H9 (cell line): ENCODE data around the gene RAP1GAP. TPM values are rescaled to one million over a fixed set of nuclear protein-coding genes. Genes with fewer than 3 reads are reported as not detected.

Source experiments
- DNase-seq: peaks from one replicate; pipeline ENCODE4 v3.0.0-alpha.2; 2017
- H2AFZ ChIP-seq: one replicate; pipeline ENCODE4 v1.6.1; 2013; ENCODE audit warnings: mild to moderate bottlenecking, low read length, control low read depth, moderate library complexity
- H2AK5ac ChIP-seq: 2 replicates; pipeline ENCODE4 v1.6.1; 2013; ENCODE audit warnings: low read length, control low read depth, mixed read lengths; ENCODE audit not compliant: insufficient read length
- H2BK120ac ChIP-seq: one replicate; pipeline ENCODE4 v1.6.1; 2013; ENCODE audit warnings: low read depth, mild to moderate bottlenecking, low read length, control low read depth, inconsistent platforms; ENCODE audit not compliant: poor library complexity, severe bottlenecking
- H2BK12ac ChIP-seq: 2 replicates; pipeline ENCODE4 v1.6.1; 2013; ENCODE audit warnings: low read length, control low read depth, mixed read lengths, low read depth; ENCODE audit not compliant: insufficient read length
- H2BK15ac ChIP-seq: 2 replicates; pipeline ENCODE4 v1.6.1; 2013; ENCODE audit warnings: low read depth, low read length, control low read depth
- H2BK20ac ChIP-seq: one replicate; pipeline ENCODE4 v1.6.1; 2013; ENCODE audit warnings: low read depth, mild to moderate bottlenecking, low read length, control low read depth, inconsistent platforms; ENCODE audit not compliant: poor library complexity, severe bottlenecking
- H2BK5ac ChIP-seq: 2 replicates; pipeline ENCODE4 v1.6.1; 2013; ENCODE audit warnings: low read length, control low read depth, mixed read lengths; ENCODE audit not compliant: insufficient read length
- H3K14ac ChIP-seq: 2 replicates; pipeline ENCODE4 v1.6.1; 2013; ENCODE audit warnings: low read length, control low read depth; ENCODE audit not compliant: insufficient read depth
- H3K18ac ChIP-seq: 2 replicates; pipeline ENCODE4 v1.6.1; 2013; ENCODE audit warnings: low read depth, mild to moderate bottlenecking, mixed read lengths, low read length, control low read depth; ENCODE audit not compliant: insufficient read length
- H3K23ac ChIP-seq: 2 replicates; pipeline ENCODE4 v1.6.1; 2013; ENCODE audit warnings: low read length, control low read depth, mixed read lengths, low read depth; ENCODE audit not compliant: insufficient read length
- H3K23me2 ChIP-seq: 2 replicates; pipeline ENCODE4 v1.6.1; 2013; ENCODE audit warnings: low read depth, mild to moderate bottlenecking, mixed read lengths, low read length, control low read depth; ENCODE audit not compliant: insufficient read length, poor library complexity, severe bottlenecking
- H3K27ac ChIP-seq: 2 replicates; pipeline ENCODE4 v1.5.1; 2013; ENCODE audit warnings: low read length, control low read depth, mixed read lengths, low read depth; ENCODE audit not compliant: insufficient read length
- H3K27me3 ChIP-seq: 2 replicates; pipeline ENCODE4 v1.6.1; 2013; ENCODE audit warnings: low read length, control low read depth, inconsistent platforms; ENCODE audit not compliant: insufficient read depth
- H3K4ac ChIP-seq: 2 replicates; pipeline ENCODE4 v1.6.1; 2013; ENCODE audit warnings: low read depth, mild to moderate bottlenecking, control low read depth, inconsistent platforms, low read length, moderate library complexity
- H3K4me1 ChIP-seq: 2 replicates; pipeline ENCODE4 v1.6.1; 2013; ENCODE audit warnings: low read length, control low read depth, inconsistent platforms; ENCODE audit not compliant: insufficient read depth
- H3K4me2 ChIP-seq: 2 replicates; pipeline ENCODE4 v1.6.1; 2013; ENCODE audit warnings: low read length, control low read depth, mixed read lengths; ENCODE audit not compliant: insufficient read length, insufficient read depth
- H3K56ac ChIP-seq: 2 replicates; pipeline ENCODE4 v1.6.1; 2013; ENCODE audit warnings: low read depth, mild to moderate bottlenecking, mixed read lengths, low read length, control low read depth; ENCODE audit not compliant: insufficient read length
- H3K79me1 ChIP-seq: 2 replicates; pipeline ENCODE4 v1.6.1; 2013; ENCODE audit warnings: low read depth, mild to moderate bottlenecking, moderate library complexity, low read length, control low read depth, inconsistent platforms; ENCODE audit not compliant: insufficient read depth, poor library complexity, severe bottlenecking
- H3K79me2 ChIP-seq: 2 replicates; pipeline ENCODE4 v1.6.1; 2013; ENCODE audit warnings: low read length, control low read depth, inconsistent platforms; ENCODE audit not compliant: insufficient read depth
- H3K9ac ChIP-seq: 2 replicates; pipeline ENCODE4 v1.6.1; 2013; ENCODE audit warnings: low read length, control low read depth, mixed read lengths; ENCODE audit not compliant: insufficient read length; ENCODE audit errors: extremely low read depth
- H3K9me3 ChIP-seq: one replicate; pipeline ENCODE4 v1.6.1; 2013; ENCODE audit warnings: low read depth, low read length, inconsistent platforms; ENCODE audit not compliant: control insufficient read depth
- H3T11ph ChIP-seq: one replicate; pipeline ENCODE4 v1.6.1; 2013; ENCODE audit warnings: mild to moderate bottlenecking, low read length, control low read depth, inconsistent platforms
- H4K20me1 ChIP-seq: one replicate; pipeline ENCODE4 v1.6.1; 2013; ENCODE audit not compliant: control insufficient read depth, insufficient read length, insufficient read depth
- H4K5ac ChIP-seq: 2 replicates; pipeline ENCODE4 v1.6.1; 2013; ENCODE audit warnings: low read depth, mild to moderate bottlenecking, mixed read lengths, low read length, control low read depth; ENCODE audit not compliant: insufficient read length
- H4K8ac ChIP-seq: replicated peaks from 2 replicates; pipeline ENCODE4 v1.6.1; 2013; ENCODE audit warnings: low read length, control low read depth, mixed read lengths, low read depth; ENCODE audit not compliant: insufficient read length
- H4K91ac ChIP-seq: 2 replicates; pipeline ENCODE4 v1.6.1; 2013; ENCODE audit warnings: low read depth, mild to moderate bottlenecking, moderate library complexity, mixed read lengths, low read length, control low read depth; ENCODE audit not compliant: insufficient read length
- H3K27ac Mint-ChIP-seq, 3 experiments: 2 replicates in 2 of 3; 3 replicates in 1 of 3; pipeline ENCODE4 v1.8.0; 2020 to 2021; ENCODE audit warnings: mixed read lengths in 3 of 3, mild to moderate bottlenecking in 1 of 3, moderate library complexity in 1 of 3
- H3K27me3 Mint-ChIP-seq: 2 replicates; pipeline ENCODE4 v1.8.0; 2021; ENCODE audit warnings: low read depth, mild to moderate bottlenecking, moderate library complexity, mixed read lengths
- H3K36me3 Mint-ChIP-seq, 3 experiments: 2 replicates in 2 of 3; 3 replicates in 1 of 3; pipeline ENCODE4 v1.8.0; 2020 to 2021; ENCODE audit warnings: low read depth in 3 of 3, mixed read lengths in 3 of 3; ENCODE audit not compliant: insufficient read depth in 1 of 3
- H3K4me1 Mint-ChIP-seq, 2 experiments: 2 replicates each; pipeline ENCODE4 v1.8.0; 2020; ENCODE audit warnings: mixed read lengths in 2 of 2
- H3K4me3 Mint-ChIP-seq, 2 experiments: 2 replicates in 1 of 2; 3 replicates in 1 of 2; pipeline ENCODE4 v1.8.0; 2020 to 2021; ENCODE audit warnings: mild to moderate bottlenecking in 2 of 2, mixed read lengths in 2 of 2, moderate library complexity in 1 of 2
- H3K9me3 Mint-ChIP-seq, 2 experiments: 2 replicates in 1 of 2; 3 replicates in 1 of 2; pipeline ENCODE4 v1.8.0; 2020; ENCODE audit warnings: mild to moderate bottlenecking in 2 of 2, mixed read lengths in 2 of 2, moderate library complexity in 1 of 2
- WGBS: extraction: QIAGEN DNeasy Blood & Tissue Kit; methylation state at CpG from one replicate; pipeline ENCODE4 v1.1.7; 2013; ENCODE audit warnings: missing lambda C conversion rate, low lambda C conversion rate, mixed read lengths; ENCODE audit not compliant: insufficient read length; ENCODE audit errors: extremely low coverage; 5-methylcytosine and 5-hydroxymethylcytosine counted together
- total RNA-seq: library from RNA; stranded (reverse); gene quantifications from 2 replicates; pipeline ENCODE4 v1.2.1, GENCODE V29; 2021
- TF ChIP-seq, protein P1 (sequence below): fragments of 200-600 bp; sonication (generic); conservative IDR thresholded peaks from 3 replicates; pipeline ENCODE4 v1.8.0; 2021; ENCODE audit warnings: antibody characterized with exemption, mild to moderate bottlenecking

RAP1GAP gene
- total RNA-seq, 1 experiment from 2014 or later: 7.9 TPM

DNA sequence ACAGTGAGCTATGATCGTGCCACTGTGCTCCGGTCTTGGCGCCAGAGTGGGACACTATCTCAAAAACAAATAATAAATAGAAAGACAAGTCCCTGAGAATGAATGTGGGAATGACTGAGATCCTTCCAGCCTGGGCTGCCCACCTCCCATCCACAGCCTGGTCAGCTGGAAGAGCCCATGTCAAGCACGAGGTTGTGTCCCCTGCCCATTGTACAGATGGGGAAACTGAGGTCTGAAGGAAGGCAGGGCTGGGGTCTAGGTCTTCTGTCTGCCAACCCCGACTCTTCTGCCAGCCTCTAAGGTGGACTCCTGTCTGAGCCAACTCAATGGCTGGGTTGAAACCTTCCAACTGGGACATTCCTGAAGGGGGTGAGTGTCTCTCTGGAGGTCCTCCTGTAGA, 79.5 kb downstream of the RAP1GAP start:
- no peak overlapping the region for H3K4ac ChIP-seq
- H2BK20ac ChIP-seq: no peak overlapping the region
- no peak overlapping the region for H3K56ac ChIP-seq
- Mint-ChIP-seq H3K4me3 (no peak overlapping the region), H3K4me1 (peaks cover 36 to 50% of the 10 kb centered on the region in 2 experiments), H3K27me3 (peaks cover 28% of the 10 kb centered on the region), H3K36me3 (no peaks in the 10 kb centered on the region), H3K9me3 (no peaks in the 10 kb centered on the region), H3K27ac (no peak overlapping the region)
- no peak overlapping the region for H3K4me2 ChIP-seq
- no peak overlapping the region for H3K23ac ChIP-seq
- H3K14ac ChIP-seq: no peak overlapping the region
- no peaks in the 10 kb centered on the region for H3K4me1 ChIP-seq
- H2AK5ac ChIP-seq: no peak overlapping the region
- WGBS: no CpG with 5 or more reads among the region's 5 CpGs
- no peak overlapping the region for H2AFZ ChIP-seq
- no peaks in the 10 kb centered on the region for H4K20me1 ChIP-seq
- no peak overlapping the region for H2BK120ac ChIP-seq
- no peak overlapping the region for H2BK5ac ChIP-seq
- no peak overlapping the region for H2BK12ac ChIP-seq
- no peaks in the 10 kb centered on the region for H3K27me3 ChIP-seq
- H4K5ac ChIP-seq: no peak overlapping the region
- no peak for DNase-seq
- no peak overlapping the region for H3K27ac ChIP-seq
- no peak overlapping the region for H4K8ac ChIP-seq
- no peaks in the 10 kb centered on the region for H3K23me2 ChIP-seq
- H3K9ac ChIP-seq: no peak overlapping the region
- no peaks in the 10 kb centered on the region for H3K79me1 ChIP-seq
- H2BK15ac ChIP-seq: no peak overlapping the region
- H3K79me2 ChIP-seq: no peaks in the 10 kb centered on the region
- H3T11ph ChIP-seq: no peak overlapping the region
- TF ChIP-seq, protein P1, sequence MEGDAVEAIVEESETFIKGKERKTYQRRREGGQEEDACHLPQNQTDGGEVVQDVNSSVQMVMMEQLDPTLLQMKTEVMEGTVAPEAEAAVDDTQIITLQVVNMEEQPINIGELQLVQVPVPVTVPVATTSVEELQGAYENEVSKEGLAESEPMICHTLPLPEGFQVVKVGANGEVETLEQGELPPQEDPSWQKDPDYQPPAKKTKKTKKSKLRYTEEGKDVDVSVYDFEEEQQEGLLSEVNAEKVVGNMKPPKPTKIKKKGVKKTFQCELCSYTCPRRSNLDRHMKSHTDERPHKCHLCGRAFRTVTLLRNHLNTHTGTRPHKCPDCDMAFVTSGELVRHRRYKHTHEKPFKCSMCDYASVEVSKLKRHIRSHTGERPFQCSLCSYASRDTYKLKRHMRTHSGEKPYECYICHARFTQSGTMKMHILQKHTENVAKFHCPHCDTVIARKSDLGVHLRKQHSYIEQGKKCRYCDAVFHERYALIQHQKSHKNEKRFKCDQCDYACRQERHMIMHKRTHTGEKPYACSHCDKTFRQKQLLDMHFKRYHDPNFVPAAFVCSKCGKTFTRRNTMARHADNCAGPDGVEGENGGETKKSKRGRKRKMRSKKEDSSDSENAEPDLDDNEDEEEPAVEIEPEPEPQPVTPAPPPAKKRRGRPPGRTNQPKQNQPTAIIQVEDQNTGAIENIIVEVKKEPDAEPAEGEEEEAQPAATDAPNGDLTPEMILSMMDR: no peak
- H3K9me3 ChIP-seq: no peaks in the 10 kb centered on the region
- no peak overlapping the region for H4K91ac ChIP-seq
- no peak overlapping the region for H3K18ac ChIP-seq
